HepG2 (cell line): ENCODE results near the gene CD180. TPM values are rescaled to one million over a fixed set of nuclear protein-coding genes. Genes with fewer than 3 reads are reported as not detected.

Experiments used
- ATAC-seq: fragments of 200-7000 bp; cut with Tn5 transposase; 3 replicates; pipeline ENCODE4 v1.9.1; 2020; ENCODE audit warnings: mild to moderate bottlenecking, moderate library complexity
- BruUV-seq: library from RNA; stranded (reverse); fragments of 400-500 nt; replicated peaks from 2 replicates; lab custom pipeline; 2021; lab: Mats Ljungman, UMichigan
- CTCF ChIA-PET: fragments of 300-600 bp; formaldehyde crosslinking; extraction: SDS; loops from one replicate; lab custom pipeline; 2021; ENCODE audit warnings: low total read pairs, inconsistent platforms, low intra/inter-chr PET ratio; lab: Yijun Ruan, JAX
- POLR2A ChIA-PET: fragments of 350-600 bp; sonication (Branson Sonifier 250); formaldehyde crosslinking; loops from one replicate; lab custom pipeline; 2020; ENCODE audit warnings: antibody characterized with exemption, inconsistent platforms; lab: Yijun Ruan, JAX
- DNase-seq: peaks from one replicate; pipeline ENCODE4 v3.0.0-alpha.2; 2015; ENCODE audit warnings: low spot score
- FAIRE-seq: peaks from 3 replicates; lab custom pipeline; 2011; peaks lifted over from hg19 to GRCh38; lab: Jason Lieb, UNC
- H2AFZ ChIP-seq: one replicate; pipeline ENCODE4 v1.6.1; 2011; ENCODE audit warnings: low read length, inconsistent platforms
- H3K27ac ChIP-seq: fragments of 300-600 bp; 3 replicates; pipeline ENCODE4 v1.8.0; 2011; ENCODE audit warnings: mixed run types, mild to moderate bottlenecking, mixed read lengths, low read length, inconsistent platforms; ENCODE audit not compliant: insufficient read depth; ENCODE audit errors: extremely low read length
- H3K27me3 ChIP-seq, 2 experiments: fragments of 200-600 bp in 1 of 2; 2 replicates in 1 of 2; 3 replicates in 1 of 2; pipeline versions ENCODE4 v1.6.0 to v1.8.0; 2011; ENCODE audit warnings: low read length in 2 of 2, mild to moderate bottlenecking in 2 of 2, moderate library complexity in 2 of 2, inconsistent platforms in 1 of 2; ENCODE audit not compliant: insufficient read depth in 2 of 2, control insufficient read depth in 1 of 2
- H3K36me3 ChIP-seq, 2 experiments: fragments of 200-600 bp in 1 of 2; replicated peaks in 1 of 2; 2 replicates in 1 of 2; 3 replicates in 1 of 2; pipeline versions ENCODE4 v1.5.1 to v1.8.0; 2011; ENCODE audit warnings: low read length in 2 of 2, inconsistent platforms in 1 of 2; ENCODE audit not compliant: insufficient read depth in 2 of 2, control insufficient read depth in 1 of 2
- H3K4me1 ChIP-seq: 2 replicates; pipeline ENCODE4 v1.5.1; 2012; ENCODE audit warnings: low read length, inconsistent platforms; ENCODE audit not compliant: insufficient read depth
- H3K4me2 ChIP-seq: 2 replicates; pipeline ENCODE4 v1.6.0; 2011; ENCODE audit warnings: low read depth, low read length, inconsistent platforms
- H3K4me3 ChIP-seq, 3 experiments: fragments of 200-600 bp in 1 of 3; sonication (generic), shearing (Covaris generic) in 1 of 3; replicated peaks in 1 of 3; 2 replicates each; pipeline ENCODE4 v1.5.1; 2011 to 2016; ENCODE audit warnings: low read length in 3 of 3, inconsistent platforms in 2 of 3, low read depth in 2 of 3, mild to moderate bottlenecking in 2 of 3, control low read depth in 1 of 3, mixed read lengths in 1 of 3; ENCODE audit not compliant: insufficient read depth in 1 of 3
- H3K79me2 ChIP-seq: one replicate; pipeline ENCODE4 v1.6.1; 2011; ENCODE audit warnings: low read length, inconsistent platforms; ENCODE audit not compliant: insufficient read depth
- H3K9ac ChIP-seq: 2 replicates; pipeline ENCODE4 v1.6.0; 2011; ENCODE audit warnings: mild to moderate bottlenecking, low read depth, low read length, inconsistent platforms; ENCODE audit not compliant: insufficient read depth
- H3K9me3 ChIP-seq: 2 replicates; pipeline ENCODE4 v1.5.1; 2012; ENCODE audit warnings: mild to moderate bottlenecking, low read length
- H4K20me1 ChIP-seq: 2 replicates; pipeline ENCODE4 v1.6.0; 2011; ENCODE audit warnings: inconsistent platforms, mild to moderate bottlenecking, low read length, moderate library complexity; ENCODE audit not compliant: insufficient read depth
- JUN ChIP-seq: sonication (generic); formaldehyde crosslinking; IDR thresholded peaks from 2 replicates; pipeline ENCODE4 v1.4.0; 2020; ENCODE audit warnings: mild to moderate bottlenecking, missing genetic modification reagents
- KDM2A ChIP-seq: sonication (generic); formaldehyde crosslinking; IDR thresholded peaks from 2 replicates; pipeline ENCODE4 v1.4.0; 2020; ENCODE audit warnings: low read depth, missing genetic modification reagents, borderline replicate concordance
- MEIS1 ChIP-seq: sonication (generic); formaldehyde crosslinking; IDR thresholded peaks from 2 replicates; pipeline ENCODE4 v1.9.0; 2021; ENCODE audit warnings: mild to moderate bottlenecking, missing genetic modification reagents, moderate library complexity, borderline replicate concordance
- RNF2 ChIP-seq: fragments of 450-650 bp; conservative IDR thresholded peaks from 2 replicates; pipeline ENCODE4 v1.6.1; 2016; ENCODE audit warnings: low read depth
- SETDB1 ChIP-seq: sonication (generic); formaldehyde crosslinking; IDR thresholded peaks from 2 replicates; pipeline ENCODE4 v1.5.1; 2020; ENCODE audit warnings: missing genetic modification reagents, mild to moderate bottlenecking, borderline replicate concordance
- TBL1XR1 ChIP-seq: fragments of 150-350 bp; IDR thresholded peaks from 2 replicates; pipeline ENCODE4 v1.6.1; 2014; ENCODE audit warnings: borderline replicate concordance, low read length; ENCODE audit not compliant: partially characterized antibody
- TBX2 ChIP-seq: sonication (generic); formaldehyde crosslinking; IDR thresholded peaks from 2 replicates; pipeline ENCODE4 v1.5.0; 2020; ENCODE audit warnings: missing genetic modification reagents, mild to moderate bottlenecking, borderline replicate concordance
- ZBTB46 ChIP-seq: sonication (generic); formaldehyde crosslinking; IDR thresholded peaks from 2 replicates; pipeline ENCODE4 v1.4.0; 2020; ENCODE audit warnings: mild to moderate bottlenecking, missing genetic modification reagents, borderline replicate concordance
- ZNF839 ChIP-seq: sonication (generic); formaldehyde crosslinking; IDR thresholded peaks from 2 replicates; pipeline ENCODE4 v1.4.0; 2020; ENCODE audit warnings: missing genetic modification reagents, mild to moderate bottlenecking, borderline replicate concordance
- ZNF841 ChIP-seq: sonication (generic); formaldehyde crosslinking; IDR thresholded peaks from 2 replicates; pipeline ENCODE4 v1.8.1; 2023; ENCODE audit warnings: missing genetic modification reagents, borderline replicate concordance
- WGBS: methylation state at CpG from one replicate; pipeline ENCODE4 v1.1.6; 2017; ENCODE audit warnings: low lambda C conversion rate; 5-methylcytosine and 5-hydroxymethylcytosine counted together
- in situ Hi-C: cut with HindIII; loops from 2 replicates; pipeline ENCODE4 v1.10.0; 2017; ENCODE audit warnings: low pct_unique_long_range_greater_than_20kb; ENCODE audit not compliant: extremely low pct_ligation_motif_present
- intact Hi-C: fragments of 100-400 bp; cut with micrococcal nuclease; formaldehyde crosslinking; loops from one replicate; pipeline ENCODE4 v1.10.0; 2022; ENCODE audit not compliant: unreplicated experiment
- polyA plus RNA-seq, 8 experiments: library from polyadenylated mRNA; depleted of rRNA in 3 of 8; stranded (reverse) in 7 of 8; unstranded in 1 of 8; fragments of >200 nt; fragmentation: Illumina TruSeq in 4 of 8; extraction: Trizol in 4 of 8; gene quantifications; 2 replicates each; pipeline versions ENCODE4 v1.2.1 to v1.2.3, GENCODE V29; 2011 to 2016; ENCODE audit warnings: low read depth in 4 of 8, missing spikeins in 1 of 8, mixed read lengths in 1 of 8; ENCODE audit not compliant: insufficient read depth in 1 of 8
- total RNA-seq, 5 experiments: library from RNA; depleted of rRNA; stranded (reverse); fragments of >200 nt; fragmentation: Illumina TruSeq; extraction: Trizol; gene quantifications; 2 replicates each; pipeline ENCODE4 v1.2.3, GENCODE V29; 2016; ENCODE audit warnings: low read depth in 1 of 5
- TF ChIP-seq, protein P1 (sequence below): sonication (generic); formaldehyde crosslinking; IDR thresholded peaks from 2 replicates; pipeline ENCODE4 v1.5.0; 2020; ENCODE audit warnings: missing genetic modification reagents

CD180 gene
- total and polyA plus RNA-seq, 2 of the 13 experiments (the other 11 are each of a cell fraction or from before 2014, with no cell fraction given): not detected

- no peak overlapping the region for H3K9ac ChIP-seq
- ChIA-PET POLR2A (interaction anchor here (1.3 kb wide), 1 partner anchor 69 kb away, joined by 4 read pairs; no protein-coding TSS in a partner anchor), CTCF (no interaction called here)
- H3K4me3 ChIP-seq: no peak overlapping the region; a peak in 1 of 6 replicates
- peaks cover 34% of the 10 kb centered on the region for H3K4me1 ChIP-seq
- H3K36me3 ChIP-seq: no peaks in the 10 kb centered on the region
- no peaks in the 10 kb centered on the region; a peak in 1 of 5 replicates for H3K27me3 ChIP-seq
- H3K27ac ChIP-seq: no peak overlapping the region
- no peaks in the 10 kb centered on the region for H3K79me2 ChIP-seq
- peak overlapping the region; percentile 91 for H3K4me2 ChIP-seq
- intact Hi-C loops (no loop called here), in situ Hi-C loops (loop anchor here (10.0 kb wide), 1 partner anchor 912 kb away; no protein-coding TSS in a partner anchor)
- 45% methylated on average over 1 of the region's 1 CpG for WGBS
- no peak for DNase-seq
- peak overlapping the region; percentile 62 for H2AFZ ChIP-seq
- no peak for TF ChIP-seq SETDB1 (CRISPR knock-in tag)
- TF ChIP-seq RNF2: no peak
- TF ChIP-seq ZNF841: no peak
- no TSS peak for BruUV-seq
- no peaks in the 10 kb centered on the region for H3K9me3 ChIP-seq
- no peaks in the 10 kb centered on the region for H4K20me1 ChIP-seq
- no peak for ATAC-seq
- no peak for FAIRE-seq
These were observed 20.0 kb upstream of the CD180 start for GRCh38 chr5:67216564-67216963.

DNA sequence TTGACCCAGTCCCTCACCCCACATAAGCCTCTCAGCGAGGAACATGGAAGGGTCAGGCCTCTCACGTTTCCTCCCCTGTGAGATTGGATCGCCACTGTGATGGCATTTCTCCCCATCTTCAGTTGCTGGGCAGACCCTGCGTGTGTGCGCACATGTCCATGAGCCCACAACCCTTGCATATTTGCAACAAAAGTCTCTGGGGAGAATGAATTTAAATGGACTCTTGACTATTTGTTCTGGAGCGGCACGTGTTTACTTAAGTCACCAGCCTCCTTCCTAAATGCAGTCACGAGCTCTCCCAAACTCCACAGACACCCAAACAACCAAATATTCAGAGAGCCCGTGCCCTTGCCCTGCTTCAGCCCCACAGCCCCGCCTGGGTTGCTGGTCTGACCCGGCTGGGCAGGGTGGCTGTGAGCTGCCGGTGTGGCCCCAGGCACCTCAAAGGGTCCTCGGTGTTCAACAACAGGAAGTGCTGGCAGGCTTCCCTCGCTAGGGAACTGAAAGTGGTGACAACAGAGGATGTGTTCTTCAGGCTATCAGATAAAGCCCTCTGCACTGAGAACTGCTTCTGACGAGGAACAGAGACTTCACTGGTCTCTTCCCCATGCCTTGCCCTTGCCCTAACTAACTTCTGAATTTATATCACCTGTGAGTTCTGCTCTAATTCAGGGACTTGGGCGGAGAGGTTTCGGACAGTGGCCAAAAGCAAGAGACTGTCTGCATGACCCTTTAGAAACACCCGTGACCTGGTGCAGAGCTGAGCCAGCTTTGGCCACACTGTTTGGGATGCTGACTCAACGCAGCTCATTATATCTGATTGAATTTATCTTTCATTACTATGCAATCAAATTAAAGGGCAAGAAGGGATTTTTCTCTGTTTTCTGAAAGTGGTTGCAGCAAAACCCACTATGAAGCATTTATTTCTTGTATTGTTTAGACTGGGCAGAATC, 19.2 kb upstream of the CD180 start:
- intact Hi-C loops: no loop called here
- peak; percentile 95 for ATAC-seq
- FAIRE-seq: peak; percentile 50
- Histone ChIP-seq H2AFZ (peak overlapping the region; percentile 62), H4K20me1 (no peaks in the 10 kb centered on the region), H3K4me3 (peak overlapping the region; percentile 42 to 58 (median 51)), H3K9ac (peak overlapping the region; percentile 35), H3K36me3 (no peaks in the 10 kb centered on the region), H3K27me3 (no peaks in the 10 kb centered on the region; a peak in 1 of 5 replicates), H3K79me2 (no peaks in the 10 kb centered on the region), H3K4me2 (peak overlapping the region; percentile 91), H3K4me1 (peaks cover 34% of the 10 kb centered on the region), H3K9me3 (no peaks in the 10 kb centered on the region), H3K27ac (peak overlapping the region; percentile 15)
- ChIA-PET POLR2A (interaction anchor here (1.3 kb wide), 1 partner anchor 68 kb away, joined by 4 read pairs; no protein-coding TSS in a partner anchor), CTCF (no interaction called here)
- BruUV-seq: no TSS peak
- peak; percentile 71 for DNase-seq
- 15% methylated on average over 11 of the region's 19 CpGs for WGBS
- in situ Hi-C loops: loop anchor here (10.0 kb wide), 1 partner anchor 911 kb away; no protein-coding TSS in a partner anchor
- TF ChIP-seq ZNF839 (CRISPR knock-in tag) (no peak), KDM2A (CRISPR knock-in tag) (peak; percentile 34; the same call in 1 of the 2 replicates), TBL1XR1 (no peak), TBX2 (peak; percentile 54; the same call in 1 of the 2 replicates), JUN (CRISPR knock-in tag) (0 out of 2 replicates have a peak, but pooled peaks have one; percentile 29), MEIS1 (CRISPR knock-in tag) (peak; percentile 82), ZBTB46 (0 out of 2 replicates have a peak, but pooled peaks have one; percentile 58)
- TF ChIP-seq, protein P1, sequence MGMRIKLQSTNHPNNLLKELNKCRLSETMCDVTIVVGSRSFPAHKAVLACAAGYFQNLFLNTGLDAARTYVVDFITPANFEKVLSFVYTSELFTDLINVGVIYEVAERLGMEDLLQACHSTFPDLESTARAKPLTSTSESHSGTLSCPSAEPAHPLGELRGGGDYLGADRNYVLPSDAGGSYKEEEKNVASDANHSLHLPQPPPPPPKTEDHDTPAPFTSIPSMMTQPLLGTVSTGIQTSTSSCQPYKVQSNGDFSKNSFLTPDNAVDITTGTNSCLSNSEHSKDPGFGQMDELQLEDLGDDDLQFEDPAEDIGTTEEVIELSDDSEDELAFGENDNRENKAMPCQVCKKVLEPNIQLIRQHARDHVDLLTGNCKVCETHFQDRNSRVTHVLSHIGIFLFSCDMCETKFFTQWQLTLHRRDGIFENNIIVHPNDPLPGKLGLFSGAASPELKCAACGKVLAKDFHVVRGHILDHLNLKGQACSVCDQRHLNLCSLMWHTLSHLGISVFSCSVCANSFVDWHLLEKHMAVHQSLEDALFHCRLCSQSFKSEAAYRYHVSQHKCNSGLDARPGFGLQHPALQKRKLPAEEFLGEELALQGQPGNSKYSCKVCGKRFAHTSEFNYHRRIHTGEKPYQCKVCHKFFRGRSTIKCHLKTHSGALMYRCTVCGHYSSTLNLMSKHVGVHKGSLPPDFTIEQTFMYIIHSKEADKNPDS (CRISPR knock-in tag): no peak
